Gastrocnemius medialis (tissue), 4 donors: Measurements from ENCODE around the gene EPHA1.

Source experiments
- POLR2A ChIP-seq, 2 donors: fragments of 450-650 bp; IDR thresholded peaks; one replicate each; pipeline ENCODE4 v1.6.1; 2017; ENCODE audit warnings: antibody characterized with exemption in 2 of 2, mild to moderate bottlenecking in 2 of 2, moderate library complexity in 2 of 2
- TF ChIP-seq, protein P1 (sequence below), 5 experiments: fragments of 450-650 bp in 3 of 5; fragments of 200-600 bp in 2 of 5; sonication (generic) in 2 of 5; IDR thresholded peaks in 4 of 5; conservative IDR thresholded peaks in 1 of 5; 1 replicate in 4 of 5; 2 replicates in 1 of 5; pipeline ENCODE4 v1.5.1; 2016 to 2019; ENCODE audit warnings: antibody characterized with exemption in 5 of 5, mild to moderate bottlenecking in 3 of 5, moderate library complexity in 3 of 5

DNA sequence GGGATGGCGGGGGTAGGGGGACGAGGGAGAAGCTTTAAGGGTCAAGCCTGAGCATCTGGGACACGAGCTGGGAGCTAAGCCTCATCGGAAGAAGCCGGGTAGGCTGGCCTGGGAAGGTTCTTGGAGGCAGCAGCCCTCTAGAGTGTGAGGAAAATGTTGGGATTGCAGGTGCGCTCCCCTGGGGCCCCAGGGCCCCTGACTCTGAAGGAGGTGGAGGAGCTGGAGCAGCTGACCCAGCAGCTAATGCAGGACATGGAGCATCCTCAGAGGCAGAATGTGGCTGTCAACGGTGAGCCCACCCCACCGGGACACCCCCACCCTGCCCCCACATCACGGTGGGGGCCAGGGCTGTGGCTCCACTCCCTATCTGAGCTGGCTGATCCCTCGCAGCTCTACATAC is 20.6 kb downstream of the EPHA1 start:
- TF ChIP-seq, protein P1, sequence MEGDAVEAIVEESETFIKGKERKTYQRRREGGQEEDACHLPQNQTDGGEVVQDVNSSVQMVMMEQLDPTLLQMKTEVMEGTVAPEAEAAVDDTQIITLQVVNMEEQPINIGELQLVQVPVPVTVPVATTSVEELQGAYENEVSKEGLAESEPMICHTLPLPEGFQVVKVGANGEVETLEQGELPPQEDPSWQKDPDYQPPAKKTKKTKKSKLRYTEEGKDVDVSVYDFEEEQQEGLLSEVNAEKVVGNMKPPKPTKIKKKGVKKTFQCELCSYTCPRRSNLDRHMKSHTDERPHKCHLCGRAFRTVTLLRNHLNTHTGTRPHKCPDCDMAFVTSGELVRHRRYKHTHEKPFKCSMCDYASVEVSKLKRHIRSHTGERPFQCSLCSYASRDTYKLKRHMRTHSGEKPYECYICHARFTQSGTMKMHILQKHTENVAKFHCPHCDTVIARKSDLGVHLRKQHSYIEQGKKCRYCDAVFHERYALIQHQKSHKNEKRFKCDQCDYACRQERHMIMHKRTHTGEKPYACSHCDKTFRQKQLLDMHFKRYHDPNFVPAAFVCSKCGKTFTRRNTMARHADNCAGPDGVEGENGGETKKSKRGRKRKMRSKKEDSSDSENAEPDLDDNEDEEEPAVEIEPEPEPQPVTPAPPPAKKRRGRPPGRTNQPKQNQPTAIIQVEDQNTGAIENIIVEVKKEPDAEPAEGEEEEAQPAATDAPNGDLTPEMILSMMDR (IDR thresholded peaks at IDR 0.05 in 4 of 5, conservative IDR thresholded peaks at IDR 0.05 in 1 of 5) = no peak
- TF ChIP-seq POLR2A (IDR thresholded peaks at IDR 0.05) = no peak
